HG03045 (cell line): ENCODE data around the gene GBP3.
"Not testable (repeated sequence)": the region's sequence is repeated elsewhere in the genome, so short reads cannot be mapped to it uniquely, and the experiment has no call there.

ENCODE experiments used
- ATAC-seq: cut with Tn5 transposase; IDR thresholded peaks from one replicate; pipeline ENCODE4 v1.9.1; 2021; ENCODE audit warnings: mild to moderate bottlenecking, moderate library complexity; ENCODE audit not compliant: unreplicated experiment

The GBP3 gene

GRCh38 chr1:88980870-88981269 lies 41.8 kb downstream of the GBP3 start:
- no peak for ATAC-seq

GRCh38 chr1:88979749-88980116 lies 42.9 kb downstream of the GBP3 start:
- no peak for ATAC-seq

GRCh38 chr1:88979054-88979748 lies 43.5 kb downstream of the GBP3 start:
- no peak for ATAC-seq

GRCh38 chr1:88976235-88976634 lies 46.4 kb downstream of the GBP3 start:
- ATAC-seq, result no peak

- ATAC-seq, result not testable (repeated sequence)
Measured at GRCh38 chr1:88974616-88975172, 48.0 kb downstream of the GBP3 start.

- ATAC-seq, result no peak
Measured at GRCh38 chr1:88973520-88974137, 49.0 kb downstream of the GBP3 start.

- ATAC-seq, result no peak
Measured at GRCh38 chr1:88961647-88962275, 60.9 kb downstream of the GBP3 start.

- no peak for ATAC-seq
Measured at GRCh38 chr1:88961081-88961480, 61.6 kb downstream of the GBP3 start.
